ENCODE results near the gene DYRK1A. TPM values are rescaled to one million over a fixed set of nuclear protein-coding genes. Genes with fewer than 3 reads are reported as not detected.

Gene DYRK1A
- total RNA-seq, 1 donor from 2014 or later, result 23.6 TPM

DNA sequence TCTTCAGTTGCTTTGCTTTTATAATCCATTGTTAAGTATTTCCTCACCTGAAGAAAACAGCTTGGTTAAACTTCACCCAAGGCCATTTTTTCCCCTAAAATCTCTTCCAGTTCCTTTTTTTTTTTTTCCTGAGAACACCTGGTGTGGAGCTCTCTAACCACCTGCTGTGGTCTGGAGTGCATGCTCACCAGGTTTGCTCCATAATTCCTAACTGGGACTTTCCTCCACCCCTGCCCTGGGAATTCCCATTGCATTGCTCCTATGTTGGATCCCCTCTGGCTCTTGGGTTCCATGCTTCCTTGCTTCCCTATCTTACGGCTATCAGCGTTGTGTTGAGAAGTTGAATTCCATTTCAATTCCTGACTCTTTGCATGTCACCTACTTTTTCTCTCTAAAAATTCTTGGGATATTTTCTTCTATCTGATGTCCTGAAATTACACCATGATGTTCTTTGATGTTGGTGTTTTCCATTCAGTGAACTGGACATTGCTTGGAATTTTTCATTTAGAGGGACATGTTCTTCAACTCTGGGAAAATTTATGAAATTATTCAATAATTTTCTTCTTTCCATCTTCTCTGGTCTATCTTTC is 19.6 kb upstream of the DYRK1A start:
- no peak for DNase-seq (ENCODE audit: low read depth)
- H3K4me3 ChIP-seq (ENCODE audit: low read depth, low read length), result no peak overlapping the region
- TF ChIP-seq, protein P1, sequence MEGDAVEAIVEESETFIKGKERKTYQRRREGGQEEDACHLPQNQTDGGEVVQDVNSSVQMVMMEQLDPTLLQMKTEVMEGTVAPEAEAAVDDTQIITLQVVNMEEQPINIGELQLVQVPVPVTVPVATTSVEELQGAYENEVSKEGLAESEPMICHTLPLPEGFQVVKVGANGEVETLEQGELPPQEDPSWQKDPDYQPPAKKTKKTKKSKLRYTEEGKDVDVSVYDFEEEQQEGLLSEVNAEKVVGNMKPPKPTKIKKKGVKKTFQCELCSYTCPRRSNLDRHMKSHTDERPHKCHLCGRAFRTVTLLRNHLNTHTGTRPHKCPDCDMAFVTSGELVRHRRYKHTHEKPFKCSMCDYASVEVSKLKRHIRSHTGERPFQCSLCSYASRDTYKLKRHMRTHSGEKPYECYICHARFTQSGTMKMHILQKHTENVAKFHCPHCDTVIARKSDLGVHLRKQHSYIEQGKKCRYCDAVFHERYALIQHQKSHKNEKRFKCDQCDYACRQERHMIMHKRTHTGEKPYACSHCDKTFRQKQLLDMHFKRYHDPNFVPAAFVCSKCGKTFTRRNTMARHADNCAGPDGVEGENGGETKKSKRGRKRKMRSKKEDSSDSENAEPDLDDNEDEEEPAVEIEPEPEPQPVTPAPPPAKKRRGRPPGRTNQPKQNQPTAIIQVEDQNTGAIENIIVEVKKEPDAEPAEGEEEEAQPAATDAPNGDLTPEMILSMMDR (conservative IDR thresholded peaks at IDR 0.05; ENCODE audit: low read depth, low read length), result no peak

DNA sequence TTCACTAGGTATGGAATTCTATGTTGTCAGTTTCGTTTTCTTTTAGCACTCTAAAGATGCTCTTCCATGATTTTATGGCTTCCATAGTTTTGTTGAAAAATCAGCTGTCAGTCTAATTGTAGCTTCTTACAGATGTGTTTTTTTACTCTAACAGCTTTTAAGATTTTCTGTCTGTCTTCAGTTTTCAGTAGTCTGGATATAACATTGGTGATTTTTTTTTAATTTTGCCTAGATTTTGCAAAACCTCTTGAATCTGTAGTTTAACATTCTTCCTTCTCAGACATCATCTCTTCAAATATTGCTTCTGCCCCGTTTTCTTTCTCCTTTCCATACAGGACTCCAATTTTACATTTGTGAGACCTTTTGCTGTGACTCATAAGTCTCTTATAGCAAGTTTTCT is 17.9 kb upstream of the DYRK1A start:
- TF ChIP-seq, protein P1 (conservative IDR thresholded peaks at IDR 0.05; ENCODE audit: low read depth, low read length), result no peak
- DNase-seq (ENCODE audit: low read depth), result no peak

DNA sequence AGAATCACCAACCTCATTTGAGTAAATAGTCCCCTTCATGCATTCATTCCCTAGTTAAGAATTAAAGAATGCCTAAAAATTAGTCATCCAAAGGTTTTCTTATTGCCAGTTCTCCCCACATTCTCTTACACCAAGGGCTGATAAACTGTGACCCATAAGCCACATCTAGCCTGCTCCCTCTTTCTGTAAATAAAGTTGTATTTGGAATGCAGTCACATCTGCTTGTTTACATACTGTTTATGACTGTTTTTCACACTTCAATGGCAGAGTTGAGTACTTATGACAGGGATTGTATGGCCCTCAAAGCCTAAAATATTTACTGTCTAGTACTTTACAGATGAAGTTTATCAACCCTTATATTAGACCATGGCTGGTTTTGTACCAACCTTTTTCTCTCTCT is 16.1 kb upstream of the DYRK1A start:
- DNase-seq (ENCODE audit: low read depth), result no peak
- TF ChIP-seq, protein P1 (conservative IDR thresholded peaks at IDR 0.05; ENCODE audit: low read depth, low read length), result no peak
- no peak overlapping the region for H3K4me3 ChIP-seq (ENCODE audit: low read depth, low read length)

More for the DNA sequence above, 17.9 kb upstream of the DYRK1A start:
- H3K4me3 ChIP-seq (ENCODE audit: low read depth, low read length), result no peak overlapping the region

DNA sequence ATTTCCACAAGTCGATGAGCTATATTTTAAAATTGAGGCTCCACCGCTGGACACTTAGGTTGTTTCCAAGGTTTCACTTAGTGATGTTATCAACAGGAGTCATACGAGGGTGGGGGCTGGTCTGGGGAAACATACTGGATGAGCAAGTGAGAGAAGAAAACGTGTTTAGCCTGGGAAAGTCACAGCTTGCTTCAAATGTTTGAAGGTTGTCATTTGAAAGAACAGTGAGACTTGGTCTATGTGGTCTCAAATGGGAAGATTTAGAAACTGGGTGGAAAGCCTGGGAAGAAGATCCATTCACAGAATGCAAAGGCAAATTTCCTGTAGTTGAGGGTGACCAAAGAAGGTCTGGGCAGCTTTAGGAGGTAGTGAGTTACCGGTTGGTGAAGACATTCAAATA is 9.9 kb upstream of the DYRK1A start:
- no peak for DNase-seq (ENCODE audit: low read depth)
- TF ChIP-seq, protein P1 (conservative IDR thresholded peaks at IDR 0.05; ENCODE audit: low read depth, low read length), result no peak
- no peak overlapping the region for H3K4me3 ChIP-seq (ENCODE audit: low read depth, low read length)

DNA sequence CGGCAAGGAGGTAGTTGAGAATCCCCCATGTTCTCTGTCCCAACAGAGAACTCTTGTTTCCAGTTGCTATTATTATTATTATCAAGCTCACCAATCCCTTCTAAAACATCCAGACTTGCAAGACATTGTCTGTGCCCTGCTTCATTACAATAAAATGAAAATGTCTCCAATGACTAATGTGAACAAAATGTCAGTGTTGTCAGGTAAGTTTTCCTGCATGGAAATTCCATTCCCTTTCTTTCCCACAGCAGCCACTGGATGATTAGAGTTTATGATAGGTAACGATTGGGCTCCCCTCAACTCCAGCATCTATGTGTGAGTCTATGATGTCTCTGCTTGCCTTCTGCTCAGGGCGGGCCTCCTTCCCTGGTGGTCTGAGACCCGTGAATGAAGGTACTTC is 8.9 kb upstream of the DYRK1A start:
- TF ChIP-seq, protein P1 (conservative IDR thresholded peaks at IDR 0.05; ENCODE audit: low read depth, low read length), result no peak
- no peak for DNase-seq (ENCODE audit: low read depth)
- no peak overlapping the region for H3K4me3 ChIP-seq (ENCODE audit: low read depth, low read length)

DNA sequence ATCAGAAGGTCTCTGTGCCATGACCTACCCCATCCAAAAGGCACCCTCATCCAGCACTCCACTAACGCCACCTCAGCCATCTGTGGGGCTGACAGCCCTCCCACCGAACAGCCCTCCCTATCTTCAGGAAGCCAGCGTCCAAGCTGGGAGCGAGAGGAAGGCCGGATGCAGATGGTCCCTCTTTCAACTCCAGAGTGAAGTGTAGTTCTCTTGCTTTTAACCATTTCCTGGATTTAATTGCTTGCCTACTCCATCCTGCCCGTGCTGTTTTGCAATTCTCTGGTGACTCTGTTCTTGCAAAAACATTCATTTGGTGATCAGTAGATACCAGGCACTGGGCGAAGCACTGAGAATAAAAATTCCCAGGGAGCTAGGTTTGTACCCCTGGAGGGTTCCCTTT is 8.2 kb upstream of the DYRK1A start:
- no peak overlapping the region for H3K4me3 ChIP-seq (ENCODE audit: low read depth, low read length)
- TF ChIP-seq, protein P1 (conservative IDR thresholded peaks at IDR 0.05; ENCODE audit: low read depth, low read length), result no peak
- no peak for DNase-seq (ENCODE audit: low read depth)

DNA sequence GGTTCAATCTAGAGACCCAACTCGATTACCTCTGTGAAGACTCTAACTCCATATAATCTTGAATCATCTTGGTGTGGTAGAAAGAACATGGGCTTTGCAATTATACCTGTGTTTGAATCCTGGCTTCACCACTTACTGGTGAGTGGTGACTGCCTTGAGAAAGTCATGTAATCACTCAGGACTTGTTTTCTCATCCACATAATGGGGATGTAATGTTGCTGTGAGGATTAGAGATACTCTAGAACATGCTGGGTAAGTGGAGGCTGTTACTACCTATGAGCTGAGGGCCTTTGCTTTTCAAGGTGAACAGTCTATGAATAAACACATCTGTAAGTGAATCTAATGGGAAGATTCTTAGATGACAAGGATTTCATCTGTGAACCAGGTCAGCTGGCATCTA is 2.6 kb upstream of the DYRK1A start:
- no peak for DNase-seq (ENCODE audit: low read depth)
- TF ChIP-seq, protein P1 (conservative IDR thresholded peaks at IDR 0.05; ENCODE audit: low read depth, low read length), result no peak
- no peak overlapping the region for H3K4me3 ChIP-seq (ENCODE audit: low read depth, low read length)

Data from epithelial cell of proximal tubule (primary cell).